ENCODE measurements around the gene HERC2. TPM values are rescaled to one million over a fixed set of nuclear protein-coding genes. Genes with fewer than 3 reads are reported as not detected.
"Not testable (repeated sequence)": the region's sequence is repeated elsewhere in the genome, so short reads cannot be mapped to it uniquely, and the experiment has no call there.

The HERC2 gene
- total and polyA plus RNA-seq, 7 donors = 11.1 to 85.6 (median 42.5) TPM

- Histone ChIP-seq H3K9me3 (no peaks in the 10 kb centered on the region), H3K4me3 (no peak overlapping the region), H3K27ac (no peak overlapping the region), H3K4me1 (no peaks in the 10 kb centered on the region), H3K36me3 (peaks cover 21 to 88% (median 39%) of the 10 kb centered on the region in 4 donors), H3K27me3 (no peaks in the 10 kb centered on the region)
- intact Hi-C loops (cut with DNase I) = no loop called here
- TF ChIP-seq POLR2A (IDR thresholded peaks at IDR 0.05) (no peak), POLR2AphosphoS5 (IDR thresholded peaks at IDR 0.05) (no peak), CTCF (IDR thresholded peaks at IDR 0.05) (no peak), EP300 (IDR thresholded peaks at IDR 0.05) (no peak)
- no peak for DNase-seq
- WGBS, 2 donors = 90 to 93% methylated on average over 28 of the region's 28 CpGs
Observed at GRCh38 chr15:28122038-28122949, 199.7 kb downstream of the HERC2 start.

GRCh38 chr15:28121577-28121976 lies 200.4 kb downstream of the HERC2 start:
- intact Hi-C loops (cut with DNase I); H3K27me3 ChIP-seq; H3K4me1 ChIP-seq; DNase-seq; H3K27ac ChIP-seq; H3K9me3 ChIP-seq; H3K4me3 ChIP-seq: not testable (repeated sequence)
- peaks cover 21 to 88% (median 47%) of the 10 kb centered on the region in 4 donors for H3K36me3 ChIP-seq
- WGBS, 2 donors = 93 to 97% methylated on average over 12 to 16 of the region's 16 CpGs

- TF ChIP-seq EP300 (IDR thresholded peaks at IDR 0.05) (no peak), CTCF (IDR thresholded peaks at IDR 0.05) (no peak), POLR2A (IDR thresholded peaks at IDR 0.05) (no peak), POLR2AphosphoS5 (IDR thresholded peaks at IDR 0.05) (no peak)
- Histone ChIP-seq H3K27me3 (no peaks in the 10 kb centered on the region), H3K9me3 (no peaks in the 10 kb centered on the region), H3K4me3 (no peak overlapping the region), H3K27ac (no peak overlapping the region), H3K36me3 (peaks cover 26 to 96% (median 55%) of the 10 kb centered on the region in 4 donors), H3K4me1 (no peaks in the 10 kb centered on the region)
- no peak for DNase-seq
- WGBS, 2 donors = 57 to 84% methylated on average over 4 of the region's 4 CpGs
- intact Hi-C loops (cut with DNase I) = no loop called here
Observed at GRCh38 chr15:28120359-28120640, 201.7 kb downstream of the HERC2 start.

- no peak for TF ChIP-seq EP300 (IDR thresholded peaks at IDR 0.05)
- no peak for TF ChIP-seq CTCF (IDR thresholded peaks at IDR 0.05)
- TF ChIP-seq POLR2A (IDR thresholded peaks at IDR 0.05) = no peak
- no peak for TF ChIP-seq POLR2AphosphoS5 (IDR thresholded peaks at IDR 0.05)
- DNase-seq = no peak
- H3K36me3 ChIP-seq = peaks cover 38 to 96% (median 64%) of the 10 kb centered on the region in 4 donors
- no peaks in the 10 kb centered on the region for H3K27me3 ChIP-seq
- H3K4me1 ChIP-seq = no peaks in the 10 kb centered on the region
- 94 to 97% methylated on average over 10 of the region's 10 CpGs for WGBS, 2 donors
- intact Hi-C loops (cut with DNase I) = no loop called here
- H3K4me3 ChIP-seq = no peak overlapping the region
- H3K27ac ChIP-seq = no peak overlapping the region
- H3K9me3 ChIP-seq = no peaks in the 10 kb centered on the region
Observed at GRCh38 chr15:28118531-28118930, 203.4 kb downstream of the HERC2 start.

GRCh38 chr15:28118083-28118482 lies 203.9 kb downstream of the HERC2 start:
- Histone ChIP-seq H3K27me3 (no peaks in the 10 kb centered on the region), H3K9me3 (no peaks in the 10 kb centered on the region), H3K4me1 (no peaks in the 10 kb centered on the region), H3K4me3 (no peak overlapping the region), H3K27ac (no peak overlapping the region), H3K36me3 (peaks cover 42 to 96% (median 65%) of the 10 kb centered on the region in 4 donors)
- DNase-seq = no peak
- 94 to 95% methylated on average over 11 of the region's 11 CpGs for whole genome bisulfite sequencing, 2 donors
- TF ChIP-seq POLR2A (IDR thresholded peaks at IDR 0.05) = no peak
- TF ChIP-seq EP300 (IDR thresholded peaks at IDR 0.05) = no peak
- TF ChIP-seq POLR2AphosphoS5 (IDR thresholded peaks at IDR 0.05) = no peak
- TF ChIP-seq CTCF (IDR thresholded peaks at IDR 0.05) = no peak
- intact Hi-C loops (cut with DNase I) = no loop called here

Measured in sigmoid colon (tissue), 7 donors.